ENCODE measurements around the gene THOC5.
A peak's percentile ranks its signal among the peaks of the same experiment; 100 is the strongest.
"Not testable (repeated sequence)": the region's sequence is repeated elsewhere in the genome, so short reads cannot be mapped to it uniquely, and the experiment has no call there.

THOC5 gene

DNA sequence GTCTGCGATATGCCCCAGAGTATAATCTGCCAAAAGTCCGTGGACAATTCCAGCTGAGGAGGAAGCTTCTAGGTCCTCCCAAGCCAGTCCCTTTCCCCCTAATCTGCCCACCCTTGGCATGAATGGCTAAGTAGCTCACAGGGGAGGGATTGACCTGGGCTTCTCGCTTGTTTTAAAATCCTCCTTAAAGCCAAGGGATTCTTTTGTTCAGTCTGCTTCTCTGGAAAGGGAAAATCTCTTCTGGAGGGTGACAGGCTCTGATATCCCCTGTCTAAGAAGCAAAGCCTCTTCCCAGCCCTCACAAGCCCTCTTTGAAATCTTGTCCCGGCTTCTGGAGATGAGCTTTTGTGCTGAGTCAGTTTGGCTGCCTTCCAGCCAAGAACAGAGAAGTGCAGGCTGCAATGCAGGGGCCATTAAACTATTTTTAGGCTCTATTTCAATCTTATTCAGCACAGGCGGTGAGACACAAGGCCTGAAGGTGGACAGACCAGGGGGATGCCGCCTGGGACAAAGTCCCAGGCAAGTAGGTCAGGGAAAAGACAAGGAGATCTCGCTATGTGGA, 49.7 kb downstream of the THOC5 start:
- no peak for DNase-seq

DNA sequence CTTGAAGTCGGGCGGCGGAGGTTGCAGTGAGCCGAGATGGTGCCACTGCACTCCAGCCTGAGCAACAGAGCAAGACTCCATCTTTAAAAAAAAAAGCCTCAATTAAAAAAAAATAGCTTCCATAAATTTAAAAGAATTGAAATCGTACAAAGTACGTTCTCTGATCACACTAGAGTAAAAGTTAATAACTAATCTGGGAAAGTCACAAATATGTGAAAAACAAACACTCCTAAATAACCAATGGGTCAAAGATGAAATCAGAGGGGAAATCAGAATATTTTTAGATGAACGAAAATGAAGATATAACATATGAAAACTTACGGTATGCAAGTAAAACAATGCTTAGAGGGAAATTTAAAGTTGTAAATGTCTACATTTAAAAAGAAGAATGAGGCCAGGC, 53.7 kb downstream of the THOC5 start:
- DNase-seq = no peak

DNA sequence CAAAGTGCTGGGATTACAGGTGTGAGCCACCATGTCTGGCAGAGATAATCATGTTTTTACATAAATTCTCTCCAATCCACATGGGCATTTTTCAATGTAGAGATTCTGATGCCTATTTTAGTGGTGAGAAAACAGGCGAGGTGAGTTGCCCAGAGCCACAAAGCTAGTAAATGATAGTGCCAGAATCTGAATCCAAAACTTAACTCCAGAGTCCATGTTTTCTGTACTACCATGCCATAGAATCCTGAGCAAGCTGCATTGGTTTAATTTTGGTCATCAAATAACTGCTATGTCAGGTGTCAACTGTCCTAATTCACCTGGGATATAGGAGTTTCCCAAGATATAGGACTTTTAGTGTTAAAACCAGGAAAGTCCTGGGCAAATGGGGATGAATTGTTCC, 59.9 kb downstream of the THOC5 start:
- DNase-seq = no peak

DNA sequence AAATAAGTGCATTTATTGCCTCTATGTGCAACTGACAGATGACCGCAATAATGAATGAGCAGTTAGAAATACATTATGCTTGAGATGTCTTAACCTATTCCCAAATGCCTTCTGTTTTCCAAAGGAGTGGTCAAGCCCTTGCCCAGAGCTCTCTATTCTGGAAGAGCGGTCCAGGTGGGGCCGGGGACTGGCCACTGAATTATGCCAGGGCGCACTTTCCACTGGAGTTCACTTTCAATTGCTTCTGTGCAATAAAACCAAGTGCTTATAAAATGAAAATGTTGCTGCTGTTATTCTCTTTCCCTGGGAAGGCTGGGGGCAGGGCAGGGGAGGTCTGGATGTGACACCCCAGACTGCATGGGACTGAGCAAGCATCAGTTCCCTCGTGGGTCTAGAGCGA, 62.5 kb downstream of the THOC5 start:
- DNase-seq = no peak

DNA sequence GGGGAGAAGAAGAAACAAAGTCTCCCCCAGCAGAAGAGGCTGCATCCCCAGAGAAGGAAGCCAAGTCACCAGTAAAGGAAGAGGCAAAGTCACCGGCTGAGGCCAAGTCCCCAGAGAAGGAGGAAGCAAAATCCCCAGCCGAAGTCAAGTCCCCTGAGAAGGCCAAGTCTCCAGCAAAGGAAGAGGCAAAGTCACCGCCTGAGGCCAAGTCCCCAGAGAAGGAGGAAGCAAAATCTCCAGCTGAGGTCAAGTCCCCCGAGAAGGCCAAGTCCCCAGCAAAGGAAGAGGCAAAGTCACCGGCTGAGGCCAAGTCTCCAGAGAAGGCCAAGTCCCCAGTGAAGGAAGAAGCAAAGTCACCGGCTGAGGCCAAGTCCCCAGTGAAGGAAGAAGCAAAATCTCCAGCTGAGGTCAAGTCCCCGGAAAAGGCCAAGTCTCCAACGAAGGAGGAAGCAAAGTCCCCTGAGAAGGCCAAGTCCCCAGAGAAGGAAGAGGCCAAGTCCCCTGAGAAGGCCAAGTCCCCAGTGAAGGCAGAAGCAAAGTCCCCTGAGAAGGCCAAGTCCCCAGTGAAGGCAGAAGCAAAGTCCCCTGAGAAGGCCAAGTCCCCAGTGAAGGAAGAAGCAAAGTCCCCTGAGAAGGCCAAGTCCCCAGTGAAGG, 64.3 kb downstream of the THOC5 start:
- not testable (repeated sequence) for DNase-seq

DNA sequence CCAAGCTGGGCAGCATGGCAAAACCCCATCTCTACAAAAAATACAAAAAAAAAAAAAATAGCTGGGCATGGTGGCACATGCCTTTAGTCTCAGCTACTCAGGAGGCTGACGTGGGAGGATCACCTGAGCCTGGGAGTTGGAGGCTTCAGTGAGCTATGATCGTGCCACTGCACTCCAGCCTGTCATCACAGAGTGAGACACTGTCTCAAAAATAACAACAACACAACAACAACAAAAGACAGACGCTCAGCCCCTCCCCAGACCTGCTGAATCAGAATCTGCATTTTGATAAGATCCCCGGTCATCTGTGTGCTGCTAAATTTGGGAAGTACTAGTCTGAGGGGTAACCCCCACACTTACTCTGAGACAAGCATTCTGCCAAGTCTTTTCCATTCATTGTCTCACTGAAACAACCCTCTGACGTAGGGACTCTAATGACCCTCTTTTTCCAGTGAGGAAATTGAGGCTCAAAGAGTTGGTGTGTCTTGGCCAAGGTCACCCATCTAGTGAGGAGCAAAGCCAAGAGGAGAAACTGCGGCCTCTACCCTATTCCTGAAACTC, 66.1 kb downstream of the THOC5 start:
- DNase-seq = no peak

DNA sequence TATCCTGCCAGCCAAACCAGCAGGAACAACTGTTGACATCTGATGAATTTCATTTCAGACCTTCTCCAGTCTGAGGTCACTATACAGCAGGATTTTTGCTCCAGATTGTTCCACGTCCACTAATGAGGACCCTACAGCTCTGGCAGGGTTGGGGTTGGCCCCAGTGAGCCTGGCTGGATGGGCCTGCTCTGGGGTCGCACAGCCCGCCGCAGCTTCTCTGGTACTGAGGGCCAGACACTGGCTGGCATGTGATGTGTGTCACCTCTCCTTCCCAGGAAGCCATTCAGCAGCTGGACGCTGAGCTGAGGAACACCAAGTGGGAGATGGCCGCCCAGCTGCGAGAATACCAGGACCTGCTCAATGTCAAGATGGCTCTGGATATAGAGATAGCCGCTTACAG, 68.1 kb downstream of the THOC5 start:
- no peak for DNase-seq

DNA sequence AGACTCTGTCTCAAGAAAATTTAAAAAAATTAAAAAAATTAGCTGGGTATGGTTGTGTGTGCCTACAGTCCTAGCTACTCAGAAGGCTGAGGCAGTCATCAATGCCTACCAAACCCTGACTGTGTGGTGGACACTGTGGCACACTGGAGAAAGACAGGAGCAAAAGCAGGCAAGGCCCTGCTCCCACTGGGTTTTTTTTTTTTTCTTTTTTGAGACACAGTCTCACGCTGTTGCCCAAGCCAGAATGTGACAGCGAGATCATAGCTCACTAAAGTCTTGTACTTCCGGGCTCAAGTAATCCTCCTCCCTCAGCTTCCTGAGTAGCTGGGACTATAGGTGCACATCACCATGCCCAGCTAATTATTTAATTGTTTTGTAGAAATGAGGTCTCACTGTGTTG, 68.9 kb downstream of the THOC5 start:
- DNase-seq = no peak

DNA sequence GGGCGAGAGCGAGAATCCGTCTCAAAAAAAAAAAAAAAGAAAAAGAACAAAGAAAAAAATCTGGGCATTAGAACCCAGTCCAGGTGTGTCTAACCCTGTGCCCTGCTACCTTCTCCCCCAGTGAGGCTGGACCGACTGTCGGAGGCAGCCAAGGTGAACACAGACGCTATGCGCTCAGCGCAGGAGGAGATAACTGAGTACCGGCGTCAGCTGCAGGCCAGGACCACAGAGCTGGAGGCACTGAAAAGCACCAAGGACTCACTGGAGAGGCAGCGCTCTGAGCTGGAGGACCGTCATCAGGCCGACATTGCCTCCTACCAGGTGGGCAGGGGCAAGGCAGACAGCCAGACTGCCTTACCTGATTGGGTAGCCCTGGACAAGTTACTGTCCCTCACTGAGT, 70.3 kb downstream of the THOC5 start:
- no peak for DNase-seq

DNA sequence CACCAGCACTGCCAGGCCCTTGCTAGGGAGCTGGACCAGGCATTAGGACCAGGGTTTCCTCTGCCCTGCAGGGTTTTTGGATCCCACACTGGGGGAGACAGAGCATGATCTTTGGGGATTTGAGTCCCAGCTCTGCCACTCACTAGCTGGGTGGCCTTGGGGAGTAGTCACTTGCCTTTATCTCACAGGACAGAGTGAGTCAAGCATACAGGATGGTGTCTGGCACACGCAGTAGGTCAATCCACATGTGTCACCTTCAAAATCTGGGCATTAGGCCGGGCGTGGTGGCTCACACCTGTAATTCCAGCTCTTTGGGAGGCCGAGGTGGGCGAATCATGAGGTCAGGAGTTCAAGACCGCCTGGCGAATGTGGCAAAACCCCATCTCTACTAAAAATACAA, 70.8 kb downstream of the THOC5 start:
- DNase-seq = no peak

DNA sequence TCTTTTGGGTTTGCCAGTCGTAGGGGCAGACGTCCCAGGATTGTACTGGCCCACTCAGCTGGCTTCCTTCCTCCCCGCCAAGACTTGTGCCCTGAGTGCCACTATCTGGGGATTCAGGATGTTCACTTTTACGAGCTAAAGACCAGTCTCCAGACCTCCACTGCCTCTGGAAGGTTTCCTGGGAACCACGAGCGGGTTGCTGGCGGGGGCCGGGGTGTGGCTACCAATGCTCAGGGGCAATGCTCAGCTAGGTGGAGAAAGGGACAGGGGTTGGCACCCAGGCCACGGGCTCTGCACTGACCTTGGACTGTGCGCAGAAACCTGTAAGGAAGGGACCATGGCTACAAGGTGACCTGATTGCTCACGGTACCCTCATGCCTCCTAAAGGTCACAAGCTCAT, 71.3 kb downstream of the THOC5 start:
- no peak for DNase-seq

DNA sequence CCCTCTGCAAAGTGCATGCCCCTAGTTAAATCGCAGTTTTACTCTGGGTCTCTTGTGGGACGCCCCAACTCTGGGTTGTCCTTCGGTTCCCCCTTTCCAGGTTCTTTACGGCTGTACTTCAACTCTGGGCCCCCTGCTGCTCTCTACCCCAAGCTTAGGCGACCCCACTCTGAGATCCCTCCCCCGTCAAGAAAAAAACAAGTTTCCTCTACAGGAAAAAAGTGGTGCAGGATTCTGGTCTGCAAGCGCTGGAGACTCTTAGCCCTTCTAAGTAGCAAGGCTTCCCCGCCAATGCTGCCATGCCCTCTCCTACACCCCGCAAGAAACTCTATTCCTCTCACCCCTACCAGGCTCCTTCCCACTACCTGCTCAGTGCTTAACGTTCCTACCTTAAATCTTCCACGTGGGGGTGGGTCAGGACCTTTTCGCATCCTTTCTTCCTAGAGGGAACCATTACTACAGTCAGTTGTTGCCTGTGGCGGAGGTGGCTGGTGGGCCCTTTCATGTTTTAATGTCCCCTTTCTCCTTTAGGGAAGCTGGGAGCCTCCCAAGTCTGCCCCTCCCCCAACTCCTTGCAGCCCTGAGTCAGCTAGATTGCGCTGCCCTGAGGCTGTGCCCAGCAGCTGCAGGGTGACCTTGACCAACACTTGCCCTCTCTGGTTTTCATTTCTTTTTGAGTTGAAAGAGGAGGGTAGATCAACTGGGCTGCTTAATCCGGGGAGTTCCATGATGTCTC, 72.1 kb downstream of the THOC5 start:
- DNase-seq = no peak

DNA sequence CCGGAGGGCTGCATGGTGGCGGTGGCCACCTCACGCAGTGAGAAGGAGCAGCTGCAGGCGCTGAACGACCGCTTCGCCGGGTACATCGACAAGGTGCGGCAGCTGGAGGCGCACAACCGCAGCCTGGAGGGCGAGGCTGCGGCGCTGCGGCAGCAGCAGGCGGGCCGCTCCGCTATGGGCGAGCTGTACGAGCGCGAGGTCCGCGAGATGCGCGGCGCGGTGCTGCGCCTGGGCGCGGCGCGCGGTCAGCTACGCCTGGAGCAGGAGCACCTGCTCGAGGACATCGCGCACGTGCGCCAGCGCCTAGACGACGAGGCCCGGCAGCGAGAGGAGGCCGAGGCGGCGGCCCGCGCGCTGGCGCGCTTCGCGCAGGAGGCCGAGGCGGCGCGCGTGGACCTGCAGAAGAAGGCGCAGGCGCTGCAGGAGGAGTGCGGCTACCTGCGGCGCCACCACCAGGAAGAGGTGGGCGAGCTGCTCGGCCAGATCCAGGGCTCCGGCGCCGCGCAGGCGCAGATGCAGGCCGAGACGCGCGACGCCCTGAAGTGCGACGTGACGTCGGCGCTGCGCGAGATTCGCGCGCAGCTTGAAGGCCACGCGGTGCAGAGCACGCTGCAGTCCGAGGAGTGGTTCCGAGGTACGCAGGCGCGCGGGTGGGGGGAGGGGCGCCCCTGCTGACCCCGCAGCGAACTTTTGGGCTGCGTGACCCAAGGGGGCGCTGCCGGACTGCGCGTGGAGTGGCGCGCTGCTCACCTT, 72.9 kb downstream of the THOC5 start:
- DNase-seq = peak; percentile 67

DNA sequence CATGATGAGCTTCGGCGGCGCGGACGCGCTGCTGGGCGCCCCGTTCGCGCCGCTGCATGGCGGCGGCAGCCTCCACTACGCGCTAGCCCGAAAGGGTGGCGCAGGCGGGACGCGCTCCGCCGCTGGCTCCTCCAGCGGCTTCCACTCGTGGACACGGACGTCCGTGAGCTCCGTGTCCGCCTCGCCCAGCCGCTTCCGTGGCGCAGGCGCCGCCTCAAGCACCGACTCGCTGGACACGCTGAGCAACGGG, 73.4 kb downstream of the THOC5 start:
- DNase-seq = no peak

DNA sequence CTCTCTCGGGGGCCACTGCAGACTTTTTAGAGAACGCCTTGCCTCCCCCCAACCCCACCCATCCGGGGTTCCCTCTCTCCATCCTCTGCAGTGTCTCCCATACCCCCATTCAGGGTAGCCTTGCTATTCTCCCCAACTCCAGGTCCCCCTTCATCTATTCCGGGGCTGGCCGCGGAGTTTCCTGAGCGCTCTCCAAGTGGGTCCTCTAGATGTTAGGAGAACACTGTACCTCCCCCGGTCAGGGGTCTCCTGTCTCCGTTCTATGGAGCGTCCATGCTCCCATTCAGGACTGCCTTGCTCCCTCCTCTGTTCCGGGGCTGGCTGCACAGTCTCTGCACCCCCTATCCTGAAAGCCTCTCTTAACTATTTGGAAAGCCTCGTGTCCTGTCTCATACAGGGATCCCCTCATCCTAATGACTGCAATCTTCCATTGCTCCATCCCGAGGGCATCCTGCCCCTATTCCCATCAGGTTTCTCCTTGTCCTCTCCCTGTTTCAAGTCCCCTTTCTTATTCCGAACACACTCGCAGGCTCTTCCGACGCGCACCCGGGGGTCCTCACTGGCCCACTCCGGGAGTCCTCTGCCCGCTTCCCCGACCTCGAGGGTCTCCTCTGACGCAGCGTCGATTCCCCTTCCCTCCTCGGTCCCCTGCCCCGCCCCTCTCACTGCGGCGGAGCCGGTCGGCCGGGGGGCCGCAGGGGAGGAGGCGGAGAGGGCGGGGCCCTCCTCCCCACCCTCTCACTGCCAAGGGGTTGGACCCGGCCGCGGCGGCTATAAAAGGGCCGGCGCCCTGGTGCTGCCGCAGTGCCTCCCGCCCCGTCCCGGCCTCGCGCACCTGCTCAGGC, 73.9 kb downstream of the THOC5 start, which contains the start of gene NEFH:
TSS of gene NEFH (plus strand) at position 802 of the 845 bp plus-strand sequence. CDS start 45 bp downstream, outside the sequence.
- DNase-seq = no peak

DNA sequence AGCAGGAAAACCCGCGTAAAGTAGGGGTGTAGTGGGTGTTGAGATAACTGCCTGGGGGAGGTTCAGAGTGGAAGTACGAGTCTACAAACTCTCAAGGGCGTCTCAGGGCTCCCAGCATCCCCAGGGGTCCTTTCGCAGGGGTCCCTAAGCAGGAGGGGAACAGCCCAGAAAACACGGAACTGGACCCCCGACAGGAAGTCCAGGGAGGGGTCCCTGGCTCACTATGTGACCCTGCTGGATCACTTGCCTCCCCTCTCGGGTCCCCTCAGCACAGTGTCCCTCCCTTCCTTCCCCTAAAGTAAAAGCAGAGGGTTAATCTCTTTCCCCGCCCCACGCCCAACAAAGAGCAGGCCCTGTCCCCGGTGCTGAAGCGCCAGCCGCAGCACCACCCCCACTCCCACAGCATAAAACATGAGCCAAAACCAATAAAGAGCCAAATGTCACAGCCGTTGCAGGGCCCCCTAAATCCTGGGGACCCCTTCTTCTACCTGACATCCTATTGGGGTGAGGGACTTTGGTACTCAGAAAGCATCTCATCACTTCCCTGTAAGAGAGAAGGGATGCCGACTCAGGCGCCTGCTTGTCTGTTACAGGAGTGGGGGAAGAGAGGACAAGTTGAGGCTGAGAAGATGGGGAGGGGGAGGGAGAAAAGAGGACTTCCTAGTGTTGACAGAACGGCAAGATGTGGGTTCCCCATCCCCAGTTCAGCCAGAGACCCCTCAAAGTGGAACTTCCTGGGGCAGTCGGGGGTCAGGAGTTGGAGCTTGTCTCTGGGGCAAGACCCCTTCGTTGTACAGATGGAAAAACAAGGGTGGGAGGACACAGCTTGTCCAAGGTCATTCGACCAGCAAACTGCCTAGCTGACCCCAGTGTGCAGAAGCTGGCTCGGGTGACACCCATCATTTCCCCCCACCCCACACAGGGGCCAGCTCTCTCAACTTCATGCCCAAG, 75.0 kb downstream of the THOC5 start:
- DNase-seq = peak; percentile 56

DNA sequence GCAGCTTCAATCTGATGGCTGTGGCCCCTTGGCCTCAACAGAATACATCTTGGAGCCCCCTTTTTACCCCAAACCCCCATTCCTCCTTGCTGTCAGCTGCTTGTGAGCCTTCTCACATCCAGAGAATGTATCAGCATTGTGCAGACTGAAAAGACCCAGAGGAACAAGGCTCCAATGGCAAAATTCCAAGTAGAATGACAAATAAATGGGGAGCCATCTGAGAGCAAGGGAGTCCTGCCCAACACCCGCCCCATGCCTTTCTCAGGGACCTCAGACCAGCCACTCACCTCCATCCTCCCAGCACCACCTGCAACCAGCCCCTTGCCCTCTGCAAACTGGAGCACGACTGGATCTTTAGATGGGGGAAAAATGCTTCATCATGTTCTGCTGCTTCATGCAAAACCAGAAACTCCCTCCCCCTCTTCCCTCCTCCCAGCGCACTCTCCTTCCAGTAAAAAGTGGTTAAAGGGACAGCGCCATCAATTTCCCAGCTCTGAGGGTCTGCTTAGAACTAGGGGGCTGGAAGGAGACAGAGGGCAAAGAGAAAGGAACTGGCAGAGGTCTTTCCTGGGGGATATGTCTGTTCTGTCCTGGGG, 75.7 kb downstream of the THOC5 start:
- DNase-seq = no peak

DNA sequence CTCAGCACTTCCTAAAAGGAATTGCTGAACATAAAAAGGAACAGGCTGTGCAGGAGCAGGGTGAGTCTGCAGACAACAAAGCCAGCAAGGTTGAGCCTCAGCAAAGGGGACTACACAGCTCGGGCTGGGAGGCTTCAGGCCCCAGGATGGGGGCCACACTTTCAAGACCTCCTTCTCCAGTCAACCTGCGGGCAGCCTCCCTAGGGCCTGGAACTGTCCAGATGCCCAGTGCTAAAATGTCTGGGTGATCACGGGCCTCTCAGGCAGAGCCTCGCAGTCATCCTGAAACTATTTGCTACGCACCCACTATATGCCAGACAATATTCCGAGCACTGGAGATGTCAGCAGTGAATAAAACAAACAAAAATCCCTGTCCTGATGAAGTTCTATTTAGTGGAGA, 77.4 kb downstream of the THOC5 start:
- DNase-seq = no peak

DNA sequence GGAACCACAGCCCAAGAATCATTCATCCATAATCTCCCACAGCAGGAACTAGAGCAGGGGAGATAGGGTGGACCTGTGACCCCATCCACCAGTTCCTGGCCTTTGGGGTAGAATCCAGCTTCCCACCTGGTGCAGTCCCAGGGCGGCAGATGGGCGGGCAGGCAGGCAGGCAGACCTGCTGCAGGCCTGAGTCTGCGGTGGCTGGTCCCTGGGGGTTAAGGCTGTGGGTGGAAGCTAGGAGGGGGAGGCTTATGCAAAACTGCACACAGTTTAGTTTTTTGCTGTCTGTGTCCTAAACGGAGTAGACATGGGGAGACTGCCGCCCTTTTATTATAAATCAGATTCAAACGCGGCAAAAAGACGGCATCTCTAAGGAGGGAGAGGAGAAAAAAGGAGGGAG, 78.0 kb downstream of the THOC5 start:
- no peak for DNase-seq

DNA sequence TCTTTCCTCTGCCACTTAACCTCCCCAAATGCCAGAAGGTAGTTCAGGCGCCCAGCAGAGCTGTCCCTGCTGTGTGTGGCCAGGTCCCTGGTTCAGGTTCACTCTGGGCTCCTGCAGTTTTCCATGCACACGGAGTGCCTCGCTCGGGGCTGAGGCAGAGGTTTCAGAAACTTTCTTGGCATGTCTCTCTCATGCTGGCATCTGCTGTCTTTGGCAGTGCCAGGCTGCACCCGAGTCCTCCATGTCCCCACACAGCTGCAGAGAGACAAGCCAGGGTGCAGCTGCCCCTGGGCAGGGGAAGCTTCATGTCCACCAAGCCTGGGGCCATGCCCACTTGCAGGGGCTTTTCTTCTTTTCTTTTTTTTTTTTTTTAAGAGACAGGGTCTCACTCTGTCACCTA, 80.6 kb downstream of the THOC5 start:
- no peak for DNase-seq
